ENCODE measurements around the gene ZEB2. TPM values are rescaled to one million over a fixed set of nuclear protein-coding genes. Genes with fewer than 3 reads are reported as not detected.

ZEB2 gene
- total and polyA plus RNA-seq, 7 experiments from 2014 or later: 0.26 to 534 (median 4.6) TPM

GRCh38 chr2:144547494-144547893, 27.6 kb upstream of the ZEB2 start:
- peaks cover 0 to 5% (median 0%) of the 10 kb centered on the region in 11 donors for H3K9me3 Mint-ChIP-seq
- no peak overlapping the region for H3K4me3 Mint-ChIP-seq
- H3K27ac ChIP-seq (ENCODE audit: low read depth, low read length): no peak overlapping the region
- no peaks in the 10 kb centered on the region for H3K27me3 ChIP-seq (ENCODE audit: control insufficient read depth in 2 of 2, insufficient read depth in 2 of 2, low read length in 2 of 2)
- H3K4me3 ChIP-seq (ENCODE audit: low read length): no peak overlapping the region
- H3K4me1 Mint-ChIP-seq: peaks cover 0 to 6% (median 0%) of the 10 kb centered on the region in 7 donors
- ATAC-seq (no peak), DNase-seq (no peak)
- H3K27me3 Mint-ChIP-seq: peaks cover 4 to 25% (median 20%) of the 10 kb centered on the region in 5 donors
- CTCF ChIA-PET: no interaction called here
- no peaks in the 10 kb centered on the region for H3K36me3 Mint-ChIP-seq
- no peaks in the 10 kb centered on the region for H3K36me3 ChIP-seq (ENCODE audit: control insufficient read depth in 2 of 3, insufficient read depth in 3 of 3, low read length in 3 of 3)
- no peak overlapping the region for H3K27ac Mint-ChIP-seq
- intact Hi-C loops (cut with micrococcal nuclease): no loop called here
- H3K4me1 ChIP-seq (ENCODE audit: control insufficient read depth in 2 of 2, insufficient read depth in 2 of 2, low read length in 2 of 2): peaks cover 0 to 9% of the 10 kb centered on the region in 2 donors
- POLR2A ChIA-PET: no interaction called here
- H3K9me3 ChIP-seq (ENCODE audit: control insufficient read depth in 2 of 3, low read length in 3 of 3): no peaks in the 10 kb centered on the region

- Histone ChIP-seq H3K27me3 (ENCODE audit: control insufficient read depth in 2 of 2, insufficient read depth in 2 of 2, low read length in 2 of 2) (no peaks in the 10 kb centered on the region), H3K27ac (ENCODE audit: low read depth, low read length) (no peak overlapping the region), H3K4me1 (ENCODE audit: control insufficient read depth in 2 of 2, insufficient read depth in 2 of 2, low read length in 2 of 2) (peaks cover 0 to 9% of the 10 kb centered on the region in 2 donors), H3K36me3 (ENCODE audit: control insufficient read depth in 2 of 3, insufficient read depth in 3 of 3, low read length in 3 of 3) (no peaks in the 10 kb centered on the region), H3K9me3 (ENCODE audit: control insufficient read depth in 2 of 3, low read length in 3 of 3) (no peaks in the 10 kb centered on the region), H3K4me3 (ENCODE audit: low read length) (no peak overlapping the region)
- Mint-ChIP-seq H3K36me3 (no peaks in the 10 kb centered on the region), H3K4me3 (no peak overlapping the region), H3K27me3 (peaks cover 4 to 24% (median 19%) of the 10 kb centered on the region in 5 donors), H3K4me1 (peaks cover 0 to 6% (median 0%) of the 10 kb centered on the region in 7 donors), H3K27ac (no peak overlapping the region), H3K9me3 (peaks cover 0 to 5% (median 0%) of the 10 kb centered on the region in 11 donors)
- ATAC-seq: no peak
- ChIA-PET CTCF (no interaction called here), POLR2A (no interaction called here)
- DNase-seq: no peak
- intact Hi-C loops (cut with micrococcal nuclease): no loop called here
These were observed 27.0 kb upstream of the ZEB2 start for GRCh38 chr2:144546933-144547332.

GRCh38 chr2:144545787-144546186, 25.9 kb upstream of the ZEB2 start:
- Histone ChIP-seq H3K9me3 (ENCODE audit: control insufficient read depth in 2 of 3, low read length in 3 of 3) (no peaks in the 10 kb centered on the region), H3K27me3 (ENCODE audit: control insufficient read depth in 2 of 2, insufficient read depth in 2 of 2, low read length in 2 of 2) (no peaks in the 10 kb centered on the region), H3K4me3 (ENCODE audit: low read length) (no peak overlapping the region), H3K27ac (ENCODE audit: low read depth, low read length) (no peak overlapping the region), H3K4me1 (ENCODE audit: control insufficient read depth in 2 of 2, insufficient read depth in 2 of 2, low read length in 2 of 2) (peaks cover 0 to 9% of the 10 kb centered on the region in 2 donors), H3K36me3 (ENCODE audit: control insufficient read depth in 2 of 3, insufficient read depth in 3 of 3, low read length in 3 of 3) (no peaks in the 10 kb centered on the region)
- ATAC-seq (no peak), DNase-seq (no peak)
- intact Hi-C loops (cut with micrococcal nuclease): no loop called here
- Mint-ChIP-seq H3K4me3 (no peak overlapping the region), H3K27me3 (peaks cover 4 to 25% (median 22%) of the 10 kb centered on the region in 5 donors), H3K9me3 (peaks cover 0 to 5% (median 0%) of the 10 kb centered on the region in 11 donors), H3K27ac (no peak overlapping the region), H3K36me3 (no peaks in the 10 kb centered on the region), H3K4me1 (peaks cover 0 to 6% (median 0%) of the 10 kb centered on the region in 7 donors)
- CTCF ChIA-PET: no interaction called here
- POLR2A ChIA-PET: no interaction called here

GRCh38 chr2:144544053-144544452, 24.1 kb upstream of the ZEB2 start:
- CTCF ChIA-PET: no interaction called here
- H3K9me3 Mint-ChIP-seq: peaks cover 0 to 5% (median 0%) of the 10 kb centered on the region in 11 donors
- Histone ChIP-seq H3K27me3 (ENCODE audit: control insufficient read depth in 2 of 2, insufficient read depth in 2 of 2, low read length in 2 of 2) (no peaks in the 10 kb centered on the region), H3K4me1 (ENCODE audit: control insufficient read depth in 2 of 2, insufficient read depth in 2 of 2, low read length in 2 of 2) (peaks cover 0 to 9% of the 10 kb centered on the region in 2 donors), H3K9me3 (ENCODE audit: control insufficient read depth in 2 of 3, low read length in 3 of 3) (no peaks in the 10 kb centered on the region), H3K36me3 (ENCODE audit: control insufficient read depth in 2 of 3, insufficient read depth in 3 of 3, low read length in 3 of 3) (no peaks in the 10 kb centered on the region), H3K27ac (ENCODE audit: low read depth, low read length) (no peak overlapping the region), H3K4me3 (ENCODE audit: low read length) (no peak overlapping the region)
- no peak overlapping the region for H3K4me3 Mint-ChIP-seq
- H3K36me3 Mint-ChIP-seq: no peaks in the 10 kb centered on the region
- ATAC-seq (no peak), DNase-seq (no peak)
- peaks cover 0 to 6% (median 0%) of the 10 kb centered on the region in 7 donors for H3K4me1 Mint-ChIP-seq
- H3K27me3 Mint-ChIP-seq: peaks cover 4 to 27% (median 22%) of the 10 kb centered on the region in 5 donors
- intact Hi-C loops (cut with micrococcal nuclease): no loop called here
- POLR2A ChIA-PET: no interaction called here
- no peak overlapping the region for H3K27ac Mint-ChIP-seq

- H3K4me3 Mint-ChIP-seq: no peak overlapping the region
- ChIA-PET CTCF (no interaction called here), POLR2A (no interaction called here)
- Histone ChIP-seq H3K27ac (ENCODE audit: low read depth, low read length) (no peak overlapping the region), H3K27me3 (ENCODE audit: control insufficient read depth in 2 of 2, insufficient read depth in 2 of 2, low read length in 2 of 2) (no peaks in the 10 kb centered on the region), H3K4me1 (ENCODE audit: control insufficient read depth in 2 of 2, insufficient read depth in 2 of 2, low read length in 2 of 2) (no peaks in the 10 kb centered on the region), H3K4me3 (ENCODE audit: low read length) (no peak overlapping the region), H3K36me3 (ENCODE audit: control insufficient read depth in 2 of 3, insufficient read depth in 3 of 3, low read length in 3 of 3) (no peaks in the 10 kb centered on the region), H3K9me3 (ENCODE audit: control insufficient read depth in 2 of 3, low read length in 3 of 3) (no peaks in the 10 kb centered on the region)
- peaks cover 4 to 32% (median 17%) of the 10 kb centered on the region in 5 donors for H3K27me3 Mint-ChIP-seq
- ATAC-seq (no peak), DNase-seq (no peak)
- no peaks in the 10 kb centered on the region for H3K36me3 Mint-ChIP-seq
- intact Hi-C loops (cut with micrococcal nuclease): no loop called here
- H3K4me1 Mint-ChIP-seq: no peaks in the 10 kb centered on the region
- no peak overlapping the region for H3K27ac Mint-ChIP-seq
- peaks cover 0 to 5% (median 0%) of the 10 kb centered on the region in 11 donors for H3K9me3 Mint-ChIP-seq
These were observed 21.5 kb upstream of the ZEB2 start for GRCh38 chr2:144541396-144541795.

DNA sequence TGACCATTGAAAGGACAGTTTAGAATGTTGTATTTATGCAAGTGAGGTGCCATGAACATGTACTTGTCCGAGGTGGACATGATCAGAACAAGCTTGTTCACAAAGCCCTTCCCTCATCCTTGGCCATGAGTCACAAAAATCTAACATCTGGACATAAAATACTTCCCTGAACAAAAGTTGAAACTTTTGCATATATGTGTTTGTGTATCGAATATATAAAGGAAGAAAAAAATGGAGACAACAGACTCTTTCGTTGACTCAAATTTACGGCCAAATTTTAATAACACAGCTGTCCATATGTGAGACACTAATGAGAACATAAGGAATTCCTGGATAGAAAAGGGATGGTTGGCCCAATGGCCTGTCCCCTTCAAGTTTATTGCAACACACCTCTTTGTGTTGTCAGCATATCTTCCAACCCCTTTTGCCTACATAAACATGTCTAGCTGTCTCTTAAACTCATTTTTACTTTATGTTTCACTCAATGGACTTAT, 19.4 kb upstream of the ZEB2 start:
- Mint-ChIP-seq H3K9me3 (peaks cover 0 to 5% (median 0%) of the 10 kb centered on the region in 11 donors), H3K27me3 (peaks cover 8 to 35% (median 21%) of the 10 kb centered on the region in 5 donors), H3K4me1 (no peaks in the 10 kb centered on the region), H3K27ac (no peak overlapping the region), H3K36me3 (no peaks in the 10 kb centered on the region), H3K4me3 (no peak overlapping the region)
- intact Hi-C loops (cut with micrococcal nuclease): no loop called here
- DNase-seq (no peak), ATAC-seq (no peak)
- Histone ChIP-seq H3K27me3 (ENCODE audit: control insufficient read depth in 2 of 2, insufficient read depth in 2 of 2, low read length in 2 of 2) (no peaks in the 10 kb centered on the region), H3K4me1 (ENCODE audit: control insufficient read depth in 2 of 2, insufficient read depth in 2 of 2, low read length in 2 of 2) (no peaks in the 10 kb centered on the region), H3K4me3 (ENCODE audit: low read length) (no peak overlapping the region), H3K36me3 (ENCODE audit: control insufficient read depth in 2 of 3, insufficient read depth in 3 of 3, low read length in 3 of 3) (no peaks in the 10 kb centered on the region), H3K27ac (ENCODE audit: low read depth, low read length) (no peak overlapping the region), H3K9me3 (ENCODE audit: control insufficient read depth in 2 of 3, low read length in 3 of 3) (no peaks in the 10 kb centered on the region)
- ChIA-PET POLR2A (no interaction called here), CTCF (no interaction called here)

DNA sequence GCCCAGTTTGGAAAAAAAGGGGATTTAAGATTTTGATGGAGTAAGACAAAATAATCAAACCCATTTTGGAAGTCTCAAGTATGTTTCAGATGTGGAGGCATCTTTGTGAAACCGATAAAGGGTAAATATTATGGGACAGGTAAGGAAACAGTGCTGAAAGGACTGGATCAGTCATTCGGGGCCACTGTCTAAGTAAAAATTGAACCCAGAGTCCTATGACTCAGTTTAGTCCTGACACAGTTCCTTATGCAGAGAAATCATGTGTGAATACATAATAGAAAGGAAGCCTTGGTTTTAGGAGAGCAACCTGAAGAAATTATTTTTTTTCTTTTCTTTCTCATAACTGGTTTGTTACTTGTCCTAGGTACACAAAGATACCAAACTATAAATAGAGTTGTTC, 15.4 kb upstream of the ZEB2 start:
- intact Hi-C loops (cut with micrococcal nuclease): no loop called here
- Histone ChIP-seq H3K4me1 (ENCODE audit: control insufficient read depth in 2 of 2, insufficient read depth in 2 of 2, low read length in 2 of 2) (no peaks in the 10 kb centered on the region), H3K27ac (ENCODE audit: low read depth, low read length) (no peak overlapping the region), H3K4me3 (ENCODE audit: low read length) (no peak overlapping the region), H3K36me3 (ENCODE audit: control insufficient read depth in 2 of 3, insufficient read depth in 3 of 3, low read length in 3 of 3) (no peaks in the 10 kb centered on the region), H3K9me3 (ENCODE audit: control insufficient read depth in 2 of 3, low read length in 3 of 3) (no peaks in the 10 kb centered on the region), H3K27me3 (ENCODE audit: control insufficient read depth in 2 of 2, insufficient read depth in 2 of 2, low read length in 2 of 2) (peaks cover 0 to 2% of the 10 kb centered on the region in 2 donors)
- no peaks in the 10 kb centered on the region for H3K9me3 Mint-ChIP-seq
- no peaks in the 10 kb centered on the region for H3K4me1 Mint-ChIP-seq
- H3K4me3 Mint-ChIP-seq: no peak overlapping the region
- H3K27ac Mint-ChIP-seq: no peak overlapping the region
- H3K36me3 Mint-ChIP-seq: no peaks in the 10 kb centered on the region
- ChIA-PET POLR2A (no interaction called here), CTCF (no interaction called here)
- ATAC-seq (no peak), DNase-seq (no peak)
- peaks cover 7 to 42% (median 18%) of the 10 kb centered on the region in 5 donors for H3K27me3 Mint-ChIP-seq
